ENCODE data around the gene GATD1. TPM values are rescaled to one million over a fixed set of nuclear protein-coding genes. Genes with fewer than 3 reads are reported as not detected.
A peak's percentile ranks its signal among the peaks of the same experiment; 100 is the strongest.

Gene GATD1, protein sequence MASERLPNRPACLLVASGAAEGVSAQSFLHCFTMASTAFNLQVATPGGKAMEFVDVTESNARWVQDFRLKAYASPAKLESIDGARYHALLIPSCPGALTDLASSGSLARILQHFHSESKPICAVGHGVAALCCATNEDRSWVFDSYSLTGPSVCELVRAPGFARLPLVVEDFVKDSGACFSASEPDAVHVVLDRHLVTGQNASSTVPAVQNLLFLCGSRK
- 41.7 and 44.9 TPM in 2 replicates for total RNA-seq (2014; rRNA removed)
- 33.2 TPM for polyA plus RNA-seq (2012)

DNA sequence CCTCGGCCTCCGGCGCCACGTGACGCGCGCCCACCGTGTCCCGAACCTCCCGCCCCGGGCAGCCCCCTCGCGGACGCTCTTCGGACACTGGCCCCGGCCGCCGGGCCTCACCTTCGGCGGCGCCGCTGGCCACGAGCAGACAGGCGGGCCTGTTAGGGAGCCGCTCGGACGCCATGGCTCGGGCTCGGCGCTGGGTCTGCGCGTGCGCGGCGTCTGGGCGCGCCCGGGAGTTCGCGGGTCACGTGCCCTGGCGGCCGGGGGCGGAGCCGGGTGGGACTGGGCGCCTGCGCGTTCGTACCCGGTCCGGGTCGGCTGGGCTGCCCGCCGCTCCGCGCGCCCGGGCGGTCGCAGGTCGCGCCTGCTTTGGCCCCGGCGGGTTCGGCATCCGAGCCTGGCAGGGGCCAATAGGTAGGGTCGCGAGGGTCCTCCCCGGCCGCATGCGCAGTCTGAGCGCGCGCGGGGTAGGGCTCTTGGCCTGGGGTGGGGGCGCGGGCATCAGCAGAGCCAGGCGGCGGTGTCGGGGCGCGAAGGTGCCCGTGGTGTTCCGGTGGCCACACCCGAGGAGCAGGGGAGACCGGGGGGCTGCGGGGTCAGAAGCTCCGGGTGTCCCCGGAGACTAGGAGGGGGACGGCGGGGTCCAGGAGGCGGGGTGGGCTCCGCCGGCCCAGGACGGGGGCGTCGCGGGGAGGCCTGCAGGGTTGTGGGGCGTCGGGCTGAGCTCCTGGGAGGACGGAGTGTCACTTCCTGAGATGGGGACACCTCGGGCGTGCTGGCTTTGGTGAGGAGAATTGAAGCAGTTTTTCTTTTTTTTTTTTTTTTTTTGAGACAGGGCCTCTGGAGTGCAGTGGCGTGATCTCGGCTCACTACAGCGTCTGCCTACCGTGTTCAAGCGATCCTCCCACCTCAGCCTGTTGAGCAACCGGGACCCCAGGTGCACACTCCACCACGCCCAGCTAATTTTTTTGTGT lies at the start of gene GATD1:
TSS of gene GATD1 (minus strand) at position 200 of the 968 bp plus-strand sequence. CDS start at position 175, 25 bp downstream.
- DNase-seq (ENCODE audit: low read depth): peak; percentile 81

DNA sequence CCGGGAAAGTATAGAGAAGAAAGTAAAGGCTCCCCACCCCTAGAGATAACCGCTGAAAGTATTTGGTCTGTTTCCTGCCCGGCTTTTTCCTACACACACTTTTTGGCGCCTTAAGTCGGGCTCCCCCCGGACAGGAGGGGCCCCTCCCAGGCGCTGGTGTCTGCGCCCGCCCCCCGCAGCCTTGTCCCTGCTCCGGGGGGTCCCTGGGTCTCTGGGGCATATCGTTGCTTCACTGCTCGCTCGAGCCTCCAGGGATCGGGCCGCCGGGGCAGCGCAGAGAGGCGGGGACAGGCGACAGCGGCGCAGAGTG lies 49.5 kb upstream of the GATD1 start:
- DNase-seq (ENCODE audit: low read depth): no peak

DNA sequence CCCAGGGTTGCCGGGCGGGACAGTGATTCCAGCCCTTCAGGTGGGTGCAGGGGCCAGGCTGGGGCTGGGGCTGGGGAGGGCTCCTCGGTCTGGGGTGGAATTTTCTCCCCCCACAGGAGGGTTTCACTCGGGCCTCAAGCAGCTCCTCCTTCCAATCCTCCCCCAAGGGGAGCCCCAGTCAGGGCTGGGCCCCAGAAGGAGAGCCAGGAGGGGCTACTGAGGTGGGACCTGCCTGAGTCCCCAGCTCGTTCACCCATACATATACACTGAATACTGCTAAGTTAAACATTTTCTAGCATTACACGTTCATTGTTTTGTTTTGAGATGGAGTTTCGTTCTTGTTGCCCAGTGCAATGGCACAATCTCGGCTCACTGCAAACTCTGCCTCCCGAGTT lies 48.9 kb upstream of the GATD1 start:
- DNase-seq (ENCODE audit: low read depth): no peak

DNA sequence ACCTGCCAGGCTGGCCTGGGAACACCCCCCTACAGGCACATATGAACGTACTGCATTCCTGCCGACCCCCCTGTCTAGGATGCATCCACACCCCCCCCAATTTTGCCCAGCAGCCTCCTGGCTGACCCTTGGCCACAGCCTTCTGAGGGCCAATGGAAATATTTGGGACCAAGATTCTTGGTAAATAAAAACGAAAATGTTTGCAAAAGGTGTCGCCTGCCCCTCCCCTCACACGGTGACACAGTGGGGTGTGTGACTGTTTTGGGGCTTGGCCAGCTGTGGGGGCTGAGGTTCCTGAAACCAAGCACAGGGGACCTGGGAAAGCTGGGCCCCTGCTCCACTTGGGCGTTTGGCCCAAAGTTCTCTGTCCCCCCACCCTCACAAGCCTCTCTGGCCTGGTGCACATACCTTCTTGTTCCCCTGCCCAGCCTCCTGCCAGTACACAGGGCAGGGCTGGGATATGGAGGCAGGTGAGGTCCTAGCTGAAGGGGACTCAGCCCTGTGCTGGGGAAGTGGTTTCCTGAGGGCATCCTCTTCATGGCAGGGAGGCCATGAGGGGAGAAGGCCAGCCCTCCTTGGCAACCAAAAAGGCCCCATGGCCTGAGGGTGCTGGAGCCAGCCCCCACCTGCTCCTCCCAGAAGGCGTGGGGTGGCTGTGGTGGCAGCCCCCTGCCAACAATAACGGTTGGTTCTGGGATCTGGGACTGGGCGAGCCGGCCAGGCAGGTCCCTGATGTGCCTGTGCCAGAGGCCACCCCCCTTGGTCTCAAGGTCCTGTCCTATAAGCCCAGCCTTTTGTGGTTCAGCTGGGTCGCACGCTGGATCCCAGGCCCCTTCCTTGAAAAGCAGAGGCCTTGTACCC lies 48.3 kb upstream of the GATD1 start:
- no peak for DNase-seq (ENCODE audit: low read depth)

DNA sequence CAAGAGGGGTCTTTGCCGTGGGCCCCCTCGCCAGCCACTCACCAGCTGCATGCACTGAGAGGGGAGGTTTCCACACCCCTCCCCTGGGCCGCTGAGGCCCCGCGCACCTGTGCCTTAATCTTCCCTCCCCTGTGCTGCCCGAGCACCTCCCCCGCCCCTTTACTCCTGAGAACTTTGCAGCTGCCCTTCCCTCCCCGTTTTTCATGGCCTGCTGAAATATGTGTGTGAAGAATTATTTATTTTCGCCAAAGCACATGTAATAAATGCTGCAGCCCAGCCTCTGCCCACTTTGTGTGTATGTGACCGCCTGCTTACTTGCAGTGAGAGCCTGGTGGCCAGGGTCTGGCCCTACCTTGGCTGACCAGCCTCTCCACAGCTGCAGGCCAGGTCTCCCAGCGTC lies 47.7 kb upstream of the GATD1 start:
- no peak for DNase-seq (ENCODE audit: low read depth)

DNA sequence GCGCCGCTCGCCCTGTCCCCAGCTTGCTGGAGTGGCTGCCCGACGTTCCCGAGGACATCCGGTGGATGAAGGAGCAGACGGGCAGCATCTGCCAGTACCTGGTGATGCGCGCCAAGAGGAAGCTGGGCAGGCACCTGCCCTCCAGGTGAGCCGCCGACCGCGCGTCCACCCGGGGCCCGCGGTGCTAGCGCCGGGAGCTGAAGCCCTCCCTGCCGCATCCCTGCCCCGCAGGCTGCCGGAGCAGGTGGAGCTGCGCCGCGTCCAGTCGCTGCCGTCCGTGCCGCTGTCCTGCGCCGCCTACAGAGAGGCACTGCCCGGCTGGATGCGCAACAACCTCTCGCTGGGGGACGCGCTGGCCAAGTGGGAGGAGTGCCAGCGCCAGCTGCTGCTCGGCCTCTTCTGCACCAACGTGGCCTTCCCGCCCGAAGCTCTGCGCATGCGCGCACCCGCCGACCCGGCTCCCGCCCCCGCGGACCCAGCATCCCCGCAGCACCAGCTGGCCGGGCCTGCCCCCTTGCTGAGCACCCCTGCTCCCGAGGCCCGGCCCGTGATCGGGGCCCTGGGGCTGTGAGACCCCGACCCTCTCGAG lies 47.1 kb upstream of the GATD1 start:
- no peak for DNase-seq (ENCODE audit: low read depth)

DNA sequence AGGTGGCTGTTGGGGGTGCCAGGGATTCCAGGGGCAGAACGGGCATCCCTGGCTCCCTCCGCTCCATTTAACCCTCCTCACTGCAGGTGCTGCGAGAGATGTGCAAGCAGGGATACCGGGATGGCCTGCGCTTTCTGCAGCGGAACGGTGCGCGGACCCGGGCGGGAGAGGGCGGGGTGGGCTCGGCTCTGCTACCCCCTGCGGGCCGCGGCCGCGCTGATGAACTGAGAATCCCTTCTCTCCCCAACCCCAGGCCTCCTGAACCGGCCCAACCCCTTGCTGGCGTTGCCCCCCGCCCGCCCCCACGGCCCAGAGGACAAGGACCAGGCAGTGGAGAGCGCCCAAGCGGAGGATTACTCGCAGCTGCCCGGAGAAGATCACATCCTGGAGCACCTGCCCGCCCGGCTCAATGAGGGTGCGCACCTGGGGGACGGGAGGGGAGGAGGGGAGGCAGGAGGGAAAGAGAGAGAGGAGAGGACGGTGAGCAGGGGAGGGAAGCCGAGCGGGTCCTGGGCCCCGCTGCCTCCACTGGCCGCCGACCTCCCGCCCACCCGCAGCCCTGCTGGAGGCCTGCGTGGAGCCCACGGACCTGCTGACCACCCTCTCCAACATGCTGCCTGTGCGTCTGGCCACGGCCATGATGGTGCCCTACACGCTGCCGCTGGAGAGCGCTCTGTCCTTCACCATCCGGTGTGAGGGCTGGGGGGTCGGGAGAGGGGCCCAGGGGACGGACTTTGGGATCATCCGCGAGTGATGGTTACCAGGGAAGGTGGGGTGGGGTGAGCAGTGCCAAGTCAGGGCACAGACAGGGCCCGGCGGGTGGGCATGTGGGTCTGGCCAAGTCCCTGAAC lies 46.4 kb upstream of the GATD1 start:
- DNase-seq (ENCODE audit: low read depth): no peak

DNA sequence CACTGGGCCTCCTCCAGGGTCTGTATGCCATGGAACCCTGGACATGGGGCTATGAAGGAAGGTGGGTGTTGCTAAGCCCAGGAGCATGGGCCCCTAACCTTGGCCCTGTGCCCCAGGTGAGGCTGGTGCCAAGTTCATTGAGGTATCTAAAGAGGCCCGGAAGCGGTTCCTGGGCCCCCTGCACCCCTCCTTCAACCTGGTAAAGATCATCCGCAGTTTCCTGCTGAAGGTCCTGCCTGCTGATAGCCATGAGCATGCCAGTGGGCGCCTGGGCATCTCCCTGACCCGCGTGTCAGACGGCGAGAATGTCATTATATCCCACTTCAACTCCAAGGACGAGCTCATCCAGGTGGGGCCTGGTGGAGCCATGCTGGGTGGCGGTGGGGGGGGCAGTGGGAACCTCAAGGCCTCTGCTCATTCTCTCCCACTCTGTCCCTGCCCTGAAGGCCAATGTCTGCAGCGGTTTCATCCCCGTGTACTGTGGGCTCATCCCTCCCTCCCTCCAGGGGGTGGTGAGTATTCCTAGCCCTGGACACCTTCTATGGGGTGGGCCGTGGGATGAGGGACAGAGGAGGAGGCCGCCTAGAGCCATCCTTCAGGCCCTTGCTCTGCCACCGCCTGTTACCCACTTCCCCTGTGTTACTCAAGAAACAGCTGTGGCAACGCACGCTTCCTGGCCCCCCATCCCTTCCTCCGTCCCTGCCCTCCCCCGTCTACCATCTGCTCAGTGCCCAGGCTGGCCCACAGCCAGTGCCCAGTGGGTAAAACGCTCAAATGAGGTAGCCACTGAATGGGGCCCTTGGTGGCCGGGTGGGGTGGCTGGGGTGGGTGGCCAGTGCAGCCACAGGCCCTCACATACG lies 44.5 kb upstream of the GATD1 start:
- peak; percentile 85 for DNase-seq (ENCODE audit: low read depth)

DNA sequence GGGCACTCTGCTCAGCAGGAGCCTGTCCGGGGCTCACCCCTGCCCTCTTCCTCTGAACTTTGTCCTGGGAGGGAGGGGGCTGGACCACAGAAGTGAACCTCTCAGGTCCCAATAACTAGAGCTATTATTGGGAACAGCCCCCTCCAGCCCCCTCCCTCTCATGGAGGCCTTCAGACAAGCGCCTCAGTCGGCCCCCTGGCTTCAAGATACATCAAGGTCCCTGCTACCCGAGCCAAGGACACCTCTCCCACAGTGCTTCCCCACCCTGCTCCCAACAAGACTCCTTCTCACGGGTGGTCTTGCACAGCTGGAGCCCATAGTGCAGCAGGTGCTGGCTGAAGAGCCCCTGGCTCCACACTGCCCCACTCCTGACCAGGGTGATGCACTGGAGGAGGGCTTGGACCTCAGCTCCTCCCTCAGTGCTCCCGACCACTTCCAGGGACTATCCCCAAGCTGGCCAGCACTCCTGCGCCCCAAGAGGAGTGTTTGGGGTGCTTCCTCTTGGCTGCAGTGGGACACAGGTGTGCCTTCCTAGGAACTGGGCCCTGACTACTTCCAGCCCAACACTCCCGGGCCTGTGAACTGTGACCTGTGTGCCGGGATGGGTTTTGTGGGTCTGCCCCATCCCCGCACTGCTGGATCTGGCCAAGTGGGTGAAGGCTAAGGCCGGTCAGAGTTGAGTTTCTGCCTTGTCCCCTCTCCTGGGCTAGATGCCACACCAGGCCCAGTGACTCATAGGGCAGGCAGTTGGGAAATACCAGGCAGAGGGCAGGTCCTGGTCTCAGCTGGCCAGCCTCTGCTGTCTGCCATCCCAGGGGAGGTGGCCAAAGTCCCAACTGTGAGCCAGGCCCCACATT lies 43.6 kb upstream of the GATD1 start:
- DNase-seq (ENCODE audit: low read depth): peak; percentile 91

DNA sequence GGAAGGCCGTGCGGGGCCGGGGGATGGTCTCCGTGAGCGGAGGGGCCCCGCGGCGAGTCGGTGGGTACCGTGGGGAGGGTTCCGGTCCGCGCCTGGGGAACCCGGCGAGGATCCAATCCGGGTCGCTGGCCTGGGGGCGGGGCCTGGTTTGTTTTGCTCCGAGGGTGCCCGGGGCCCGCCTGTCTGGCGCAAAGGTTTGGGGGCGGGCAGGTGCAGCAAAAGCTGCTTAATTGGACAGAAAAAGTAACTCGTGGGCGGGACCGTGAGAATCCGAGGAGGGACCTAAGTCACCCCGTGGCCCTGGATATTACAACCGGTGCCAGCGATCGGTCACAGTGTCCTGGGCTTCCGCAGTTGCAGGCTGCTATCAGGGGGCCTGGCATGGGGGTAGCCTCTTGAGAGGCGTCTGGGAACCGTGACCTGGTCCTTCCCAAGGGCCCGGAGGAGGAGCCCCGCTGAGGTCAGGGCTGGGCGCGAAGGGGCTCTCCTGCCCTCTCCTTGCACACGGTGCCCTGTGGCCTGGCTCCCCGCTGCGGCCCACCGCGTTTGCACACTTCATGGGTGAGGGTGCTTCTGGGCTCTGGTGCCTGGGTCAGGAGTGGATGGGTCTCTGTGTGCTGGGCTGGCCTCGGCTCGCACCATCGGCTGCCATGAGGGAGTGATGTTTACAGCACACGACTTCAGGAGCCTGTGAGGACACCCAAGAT lies 42.8 kb upstream of the GATD1 start:
- peak; percentile 81 for DNase-seq (ENCODE audit: low read depth)

DNA sequence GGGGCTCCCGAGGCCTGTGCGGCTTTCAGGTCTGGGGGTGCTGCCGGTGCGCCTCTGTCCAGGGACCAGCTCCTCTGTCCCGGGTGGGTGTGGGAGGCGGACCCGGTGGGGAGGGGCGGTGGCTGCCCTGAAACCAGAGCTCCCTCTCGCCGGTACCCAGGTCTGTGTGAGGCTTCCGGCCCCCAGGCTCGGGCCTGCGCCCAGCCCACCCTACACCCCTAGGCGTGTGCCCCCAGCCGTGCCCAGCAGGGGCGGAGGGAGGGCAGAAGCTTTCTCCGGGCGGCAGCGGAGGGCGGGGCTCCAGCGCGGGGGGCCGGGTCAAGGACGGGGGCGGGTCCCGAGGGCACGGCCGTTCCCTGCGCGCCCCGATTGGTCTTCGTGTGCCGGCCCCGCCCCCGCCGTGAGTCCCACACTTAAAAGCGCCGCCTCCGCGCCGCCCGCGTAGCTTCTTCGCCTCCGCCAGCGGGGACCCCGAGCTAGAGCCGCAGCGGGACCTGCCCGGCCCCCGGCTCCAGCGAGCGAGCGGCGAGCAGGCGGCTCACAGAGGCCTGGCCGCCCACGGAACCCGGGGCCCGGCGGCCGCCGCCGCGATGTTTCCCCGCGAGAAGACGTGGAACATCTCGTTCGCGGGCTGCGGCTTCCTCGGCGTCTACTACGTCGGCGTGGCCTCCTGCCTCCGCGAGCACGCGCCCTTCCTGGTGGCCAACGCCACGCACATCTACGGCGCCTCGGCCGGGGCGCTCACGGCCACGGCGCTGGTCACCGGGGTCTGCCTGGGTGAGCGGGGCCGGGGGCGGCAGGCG lies 42.0 kb upstream of the GATD1 start:
- DNase-seq (ENCODE audit: low read depth): peak; percentile 79

DNA sequence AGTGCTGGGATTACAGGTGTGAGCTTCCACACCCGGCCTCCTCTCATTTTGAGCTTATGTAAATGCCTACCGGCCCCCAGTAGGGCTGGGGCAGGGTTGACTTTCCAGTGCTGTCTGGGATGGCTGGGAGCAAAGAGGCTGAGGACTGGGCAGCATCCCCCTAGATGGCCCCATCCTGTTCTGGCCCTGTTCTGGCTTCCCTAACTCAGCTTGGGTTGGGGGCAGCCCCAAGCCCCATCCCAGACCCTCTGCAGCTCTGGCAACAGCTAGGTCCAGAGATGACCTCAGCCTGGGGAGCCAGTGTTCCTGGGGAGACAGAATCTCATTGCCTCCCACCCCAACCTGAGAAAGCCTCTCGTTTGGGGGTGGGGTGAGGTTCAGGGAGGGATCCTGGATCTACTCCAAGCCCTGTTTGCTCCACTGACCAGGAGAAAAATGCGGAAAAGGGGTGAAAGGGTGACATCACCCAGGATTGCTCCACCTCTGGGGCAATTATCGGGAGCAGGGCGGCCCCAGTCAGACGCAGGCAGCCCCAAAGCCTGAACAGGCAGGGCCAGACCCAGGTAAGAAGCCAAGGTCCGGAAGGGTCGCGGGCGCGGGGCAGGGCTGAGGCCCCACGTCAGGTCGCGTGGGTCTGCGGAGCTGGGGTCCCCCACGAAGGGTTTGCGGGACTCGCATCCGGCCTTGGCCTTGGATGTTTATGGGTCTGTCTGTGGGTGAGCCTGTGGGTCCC lies 41.3 kb upstream of the GATD1 start, which contains the start of gene PNPLA2:
TSS of gene PNPLA2 (plus strand) at position 519 of the 733 bp plus-strand sequence. CDS start 805 bp downstream, outside the sequence.
- DNase-seq (ENCODE audit: low read depth): no peak

DNA sequence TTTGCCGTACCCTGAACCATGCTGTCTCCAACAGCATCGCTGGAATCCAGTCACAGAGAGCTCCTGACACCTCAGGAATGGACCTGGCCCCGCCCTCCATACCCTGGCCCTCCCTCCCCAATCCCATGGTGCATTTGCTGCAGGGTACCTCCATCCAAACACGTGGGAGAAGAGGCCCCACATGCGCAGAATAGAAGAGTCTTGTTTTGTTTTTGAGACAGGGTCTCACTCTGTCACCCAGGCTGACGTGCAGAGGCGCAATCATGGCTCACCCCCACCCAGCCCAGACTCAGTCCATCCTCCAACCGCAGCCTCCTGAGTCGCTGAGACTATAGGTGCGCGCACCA lies 39.1 kb upstream of the GATD1 start:
- DNase-seq (ENCODE audit: low read depth): no peak

DNA sequence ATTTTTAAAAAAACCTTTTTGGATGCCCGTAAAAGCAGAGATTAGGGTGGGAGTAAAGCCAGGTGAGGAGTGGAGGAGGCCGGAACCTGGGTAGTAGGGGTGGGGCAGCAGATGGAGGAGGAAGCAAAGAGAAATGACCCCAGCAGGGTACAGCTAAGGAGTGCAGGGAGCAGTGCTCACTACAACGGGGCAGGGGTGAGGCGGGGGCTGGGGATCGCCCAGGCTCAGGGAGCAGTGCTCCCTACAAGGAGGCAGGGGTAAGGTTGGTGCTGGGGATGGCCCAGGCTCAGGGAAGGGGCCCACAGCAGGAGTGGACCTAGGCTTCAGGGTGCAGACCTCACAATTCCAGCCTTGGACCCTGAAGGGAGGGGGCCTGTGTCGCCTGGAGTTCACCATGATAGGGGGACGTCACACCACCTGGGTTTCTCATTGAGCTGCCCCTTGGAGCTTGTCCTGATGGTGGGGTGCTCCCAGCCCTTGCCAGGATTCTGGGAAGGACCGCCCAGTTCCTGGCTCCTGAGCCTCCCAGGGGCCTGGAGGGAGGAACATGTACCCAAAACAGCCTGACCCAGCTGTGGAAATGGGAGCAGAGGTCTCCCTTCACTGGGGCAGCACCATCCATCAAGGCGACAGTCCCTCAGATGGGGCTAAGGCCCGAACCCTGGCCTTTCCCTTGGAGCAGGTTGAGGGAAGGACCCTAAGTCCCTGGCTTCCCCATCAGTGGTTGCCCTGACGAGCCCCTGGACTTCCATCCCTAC lies 38.6 kb upstream of the GATD1 start:
- DNase-seq (ENCODE audit: low read depth): no peak

DNA sequence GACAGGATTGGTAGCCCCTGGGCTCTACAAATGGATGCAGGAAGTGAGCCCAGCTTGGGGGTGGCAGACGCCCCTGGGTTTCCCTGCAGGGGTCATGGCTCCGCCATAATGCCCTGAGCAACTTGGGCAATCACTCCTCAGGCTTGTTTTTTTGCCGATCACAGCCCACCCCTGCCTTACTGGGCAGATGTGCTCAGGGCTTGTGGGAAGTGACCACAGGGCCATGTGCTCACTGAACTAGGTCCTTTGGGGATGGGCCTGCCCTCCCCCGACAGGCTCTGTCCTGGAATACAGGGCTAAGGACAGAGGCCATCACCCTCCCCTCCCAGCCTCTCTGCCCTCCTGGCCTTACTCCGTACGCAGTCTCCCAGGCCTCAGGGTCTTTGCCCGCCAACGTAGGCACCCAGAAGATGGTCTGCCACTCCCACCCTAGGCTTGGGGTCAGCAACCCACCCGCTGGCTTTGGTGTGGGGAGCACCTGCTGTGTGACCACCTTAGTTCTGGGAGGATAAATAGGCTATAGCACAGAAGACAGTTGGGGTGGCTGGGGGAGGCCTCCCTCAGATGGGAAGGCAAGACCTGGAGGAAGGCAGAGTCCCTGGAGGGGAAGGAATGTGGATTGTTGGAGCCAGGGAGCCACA lies 36.3 kb upstream of the GATD1 start:
- no peak for DNase-seq (ENCODE audit: low read depth)

All from LHCN-M2 (cell line).